Body of pancreas (tissue), 4 donors: ENCODE results near the gene PTPN1. TPM values are rescaled to one million over a fixed set of nuclear protein-coding genes. Genes with fewer than 3 reads are reported as not detected.

Source experiments
- ATAC-seq: fragments of 150-250 bp; one replicate; pipeline ENCODE4 v1.9.1; 2016
- DNase-seq, 4 donors: peaks; one replicate each; pipeline ENCODE4 v3.0.0-alpha.2; 2019
- H3K27ac ChIP-seq, 4 donors: fragments of 200-600 bp; sonication (generic); 1 replicate in 3 of 4; 2 replicates in 1 of 4; pipeline versions ENCODE4 v1.5.1 to v1.6.1; 2016 to 2019; ENCODE audit warnings: mild to moderate bottlenecking in 1 of 4, mixed read lengths in 1 of 4, moderate library complexity in 1 of 4
- H3K27me3 ChIP-seq, 2 donors: fragments of 200-600 bp; sonication (generic); one replicate each; pipeline ENCODE4 v1.6.0; 2016; ENCODE audit warnings: mild to moderate bottlenecking in 1 of 2
- H3K36me3 ChIP-seq, 2 donors: fragments of 200-600 bp; sonication (generic); replicated peaks in 1 of 2; 2 replicates each; pipeline ENCODE4 v1.5.1; 2016; ENCODE audit warnings: low read depth in 2 of 2; ENCODE audit not compliant: insufficient read depth in 1 of 2
- H3K4me1 ChIP-seq: fragments of 200-600 bp; sonication (generic); one replicate; pipeline ENCODE4 v1.6.0; 2016
- H3K4me3 ChIP-seq, 2 donors: fragments of 200-600 bp; sonication (generic); 1 replicate in 1 of 2; 2 replicates in 1 of 2; pipeline ENCODE4 v1.5.1; 2016 to 2019
- H3K9me3 ChIP-seq, 3 donors: fragments of 200-600 bp; sonication (generic); 1 replicate in 2 of 3; 2 replicates in 1 of 3; pipeline ENCODE4 v1.5.1; 2016
- CTCF ChIP-seq, 7 experiments: fragments of 450-650 bp in 4 of 7; fragments of 200-600 bp in 3 of 7; sonication (generic) in 3 of 7; IDR thresholded peaks; one replicate each; pipeline ENCODE4 v1.5.1; 2016 to 2019; ENCODE audit warnings: antibody characterized with exemption in 7 of 7
- POLR2A ChIP-seq, 3 donors: fragments of 450-650 bp; IDR thresholded peaks; one replicate each; pipeline ENCODE4 v1.6.1; 2016; ENCODE audit warnings: antibody characterized with exemption in 3 of 3, mild to moderate bottlenecking in 2 of 3
- WGBS, 2 donors: methylation state at CpG; one replicate each; pipeline ENCODE4 v1.1.5; 2017; 5-methylcytosine and 5-hydroxymethylcytosine counted together
- intact Hi-C: fragments of 100-400 bp; cut with DNase I; formaldehyde crosslinking; loops from one replicate; pipeline ENCODE4 v1.15.1; 2023
- total RNA-seq, 2 donors: library from RNA; depleted of rRNA; stranded (reverse); fragments of >200 nt; gene quantifications; one replicate each; pipeline ENCODE4 v1.1.0, GENCODE V29; 2016

The PTPN1 gene
- total RNA-seq, 2 donors from 2014 or later = 9.1 to 10.2 TPM

- Histone ChIP-seq H3K27ac (peak overlapping the region in 2 of 4 donors; percentile 6 to 23), H3K4me3 (no peak overlapping the region), H3K4me1 (peaks cover 38% of the 10 kb centered on the region), H3K27me3 (no peaks in the 10 kb centered on the region), H3K36me3 (no peaks in the 10 kb centered on the region), H3K9me3 (no peaks in the 10 kb centered on the region)
- DNase-seq (no peak), ATAC-seq (no peak)
- intact Hi-C loops = no loop called here
- TF ChIP-seq CTCF (IDR thresholded peaks at IDR 0.05) (no peak), POLR2A (IDR thresholded peaks at IDR 0.05) (no peak)
- WGBS, 2 donors = 58 to 67% methylated on average over 1 of the region's 1 CpG
Measured at GRCh38 chr20:50512323-50512722, 2.1 kb downstream of the PTPN1 start.

- Histone ChIP-seq H3K4me3 (no peak overlapping the region), H3K36me3 (no peaks in the 10 kb centered on the region), H3K27me3 (no peaks in the 10 kb centered on the region), H3K9me3 (no peaks in the 10 kb centered on the region), H3K4me1 (peaks cover 38% of the 10 kb centered on the region), H3K27ac (peak overlapping the region in 1 of 4 donors; percentile 24)
- no peak for ATAC-seq
- intact Hi-C loops = no loop called here
- no peak for DNase-seq
- whole genome bisulfite sequencing, 2 donors = 47 to 52% methylated on average over 5 of the region's 5 CpGs
- TF ChIP-seq POLR2A (IDR thresholded peaks at IDR 0.05) (no peak), CTCF (IDR thresholded peaks at IDR 0.05) (no peak)
Measured at GRCh38 chr20:50513169-50514034, 3.2 kb downstream of the PTPN1 start.

GRCh38 chr20:50514035-50514337 lies 3.8 kb downstream of the PTPN1 start:
- H3K9me3 ChIP-seq = no peaks in the 10 kb centered on the region
- H3K36me3 ChIP-seq = no peaks in the 10 kb centered on the region
- H3K27me3 ChIP-seq = no peaks in the 10 kb centered on the region
- DNase-seq (no peak), ATAC-seq (no peak)
- H3K27ac ChIP-seq = peak overlapping the region in 1 of 4 donors; percentile 24
- TF ChIP-seq CTCF (IDR thresholded peaks at IDR 0.05) (no peak), POLR2A (IDR thresholded peaks at IDR 0.05) (no peak)
- WGBS, 2 donors = 94 to 98% methylated on average over 2 of the region's 2 CpGs
- no peak overlapping the region for H3K4me3 ChIP-seq
- intact Hi-C loops = no loop called here
- H3K4me1 ChIP-seq = peaks cover 38% of the 10 kb centered on the region

GRCh38 chr20:50514750-50515149 lies 4.6 kb downstream of the PTPN1 start:
- intact Hi-C loops = no loop called here
- H3K4me1 ChIP-seq = peaks cover 33% of the 10 kb centered on the region
- no peaks in the 10 kb centered on the region for H3K9me3 ChIP-seq
- H3K27me3 ChIP-seq = no peaks in the 10 kb centered on the region
- WGBS, 2 donors = 83 to 87% methylated on average over 3 of the region's 3 CpGs
- ATAC-seq (no peak), DNase-seq (no peak)
- H3K4me3 ChIP-seq = no peak overlapping the region
- H3K27ac ChIP-seq = no peak overlapping the region
- H3K36me3 ChIP-seq = no peaks in the 10 kb centered on the region
- TF ChIP-seq CTCF (IDR thresholded peaks at IDR 0.05) (no peak), POLR2A (IDR thresholded peaks at IDR 0.05) (no peak)
